EH (cell line): ENCODE results near the gene CBX4.

Experiments
- DNase-seq: peaks from one replicate; pipeline ENCODE4 v3.0.0-alpha.2; 2015; ENCODE audit warnings: low read depth

The CBX4 gene

DNA sequence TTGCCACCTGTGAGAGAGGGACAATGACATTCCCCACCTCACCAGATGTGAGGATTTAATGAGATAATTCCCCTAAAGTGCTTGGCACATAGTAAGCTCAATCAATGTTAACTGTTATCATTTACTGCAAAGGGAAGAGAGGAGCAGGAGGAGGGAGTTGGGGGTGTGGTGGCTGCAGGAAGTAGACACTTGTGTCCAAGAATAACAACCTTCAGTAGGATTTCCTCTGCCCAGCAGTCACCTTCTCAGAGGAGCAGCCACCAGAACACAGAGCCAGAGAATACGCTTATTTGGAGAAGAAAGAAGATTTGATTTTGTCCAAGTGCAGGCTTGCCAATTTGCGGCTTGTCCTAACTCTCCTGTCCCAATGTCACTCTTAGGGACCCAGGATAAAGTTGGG lies 10.2 kb downstream of the CBX4 start:
- peak; percentile 30 for DNase-seq

DNA sequence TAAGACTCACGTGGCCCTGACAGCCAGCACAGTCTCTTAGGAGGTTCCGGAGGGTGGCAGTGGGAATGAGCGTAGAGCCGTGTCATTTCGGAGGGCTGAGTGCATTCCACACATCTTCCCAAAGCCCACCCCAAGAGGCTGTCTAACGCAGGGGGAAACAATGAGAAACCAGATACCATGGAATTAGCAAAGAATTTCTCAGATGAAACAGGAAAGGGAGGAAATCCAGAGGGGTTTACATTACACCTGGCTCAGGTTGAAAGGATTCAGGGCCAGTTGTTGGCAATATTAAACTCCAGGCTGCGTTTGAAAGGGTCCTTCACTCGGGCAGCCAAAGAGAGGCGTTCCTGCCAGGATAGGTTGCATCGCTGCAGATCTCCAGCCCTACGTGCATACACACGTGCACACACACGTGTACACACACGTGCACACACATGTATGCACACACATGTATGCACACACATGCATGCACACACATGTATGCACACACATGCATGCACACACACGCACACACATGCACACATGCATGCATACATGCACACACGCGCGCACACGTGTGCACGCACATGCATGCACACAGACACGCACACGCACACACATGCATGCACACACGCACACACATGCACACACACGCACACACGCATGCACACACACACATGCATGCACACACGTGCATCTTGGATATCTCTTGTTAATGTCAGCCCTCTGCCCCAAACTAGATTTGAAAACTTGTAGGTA lies 12.2 kb downstream of the CBX4 start:
- no peak for DNase-seq

DNA sequence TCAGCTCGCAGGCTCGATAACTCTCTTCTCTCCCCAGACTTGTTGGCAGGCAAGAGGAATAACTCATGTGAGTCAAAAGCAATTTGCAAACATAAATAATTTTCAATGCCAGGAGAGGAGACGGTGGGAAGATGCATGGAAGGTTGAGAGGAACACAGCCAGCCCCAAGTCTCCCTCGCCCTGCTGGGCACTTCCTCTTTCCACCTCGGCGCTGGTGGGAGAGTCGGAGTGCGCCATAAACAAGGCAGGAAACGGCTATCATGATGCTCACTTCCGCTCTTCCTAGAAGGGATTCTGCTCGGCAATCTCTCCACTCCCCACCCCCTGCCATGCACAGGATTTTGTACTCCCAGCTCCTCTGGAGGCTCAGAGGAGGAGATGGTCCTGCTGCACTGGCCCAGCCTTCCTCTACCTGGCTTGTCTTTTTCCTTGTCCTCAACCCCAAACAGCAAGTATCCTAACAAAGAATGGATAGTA lies 13.0 kb downstream of the CBX4 start:
- no peak for DNase-seq

DNA sequence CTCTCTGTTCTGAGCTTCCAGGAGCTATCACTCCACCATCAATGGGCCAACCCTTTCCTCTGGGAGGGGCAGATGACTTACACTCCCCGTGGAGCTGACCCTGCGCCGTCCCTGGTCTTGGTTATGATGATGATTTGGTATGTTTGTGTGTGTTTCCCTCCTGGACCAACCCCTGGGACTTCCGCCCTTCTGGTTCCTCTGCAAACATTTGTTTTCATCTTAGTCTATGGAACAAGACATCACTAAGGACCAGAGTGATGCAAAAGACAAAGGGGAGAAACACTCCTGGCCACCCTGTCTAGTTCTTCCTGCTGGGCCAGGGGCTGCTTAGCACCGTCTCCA lies 13.7 kb downstream of the CBX4 start:
- no peak for DNase-seq

DNA sequence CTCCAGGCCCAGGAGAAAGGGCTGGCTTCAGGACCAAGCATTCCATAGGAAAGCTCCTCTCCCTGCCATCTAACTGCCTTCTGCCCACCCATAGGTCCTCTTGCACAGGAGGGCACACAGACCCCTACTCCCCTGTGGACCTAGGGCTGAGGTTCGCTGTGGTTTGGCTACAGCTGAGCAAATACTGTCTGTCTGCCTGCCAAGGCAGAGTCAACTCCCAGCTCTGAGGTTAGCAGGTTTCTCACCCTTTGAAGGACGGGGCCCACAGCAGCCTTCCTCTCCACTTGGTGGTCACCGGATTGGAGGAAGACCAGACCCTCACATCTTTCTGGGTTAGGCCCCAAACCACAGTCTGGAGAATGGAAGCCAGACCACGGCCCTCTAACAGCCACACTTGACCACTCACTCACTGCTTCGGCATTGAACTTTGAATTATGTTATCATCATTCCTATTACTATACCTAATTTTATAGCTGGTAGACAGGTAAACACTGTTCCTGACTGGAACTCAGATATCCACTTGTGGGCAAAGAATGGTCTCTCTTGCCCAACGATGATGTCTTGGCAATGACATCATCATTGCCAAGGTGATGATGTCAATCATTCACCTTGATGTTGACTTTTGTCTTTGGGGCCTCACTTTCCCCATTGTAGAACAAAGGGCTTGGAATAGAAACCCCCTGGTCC lies 14.2 kb downstream of the CBX4 start:
- no peak for DNase-seq

DNA sequence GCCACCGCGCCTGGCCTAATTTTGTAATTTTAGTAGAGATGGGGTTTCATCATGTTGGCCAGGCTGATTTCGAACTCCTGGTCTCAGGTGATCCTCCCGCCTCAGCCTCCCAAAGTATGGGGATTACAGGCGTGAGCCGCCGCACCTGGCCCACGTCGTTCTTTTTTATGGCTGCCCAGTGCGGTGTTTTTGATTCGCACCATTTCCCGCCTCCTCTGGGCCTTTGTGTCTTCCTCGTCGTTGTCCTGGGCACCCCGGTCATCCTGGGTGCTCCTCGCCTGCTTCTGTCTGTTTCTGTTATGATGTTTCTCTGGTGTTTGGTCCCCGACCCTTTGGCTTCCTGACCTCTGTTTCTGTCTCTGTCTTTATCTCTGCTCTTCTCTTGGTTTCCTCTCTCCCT lies 15.0 kb downstream of the CBX4 start:
- no peak for DNase-seq

DNA sequence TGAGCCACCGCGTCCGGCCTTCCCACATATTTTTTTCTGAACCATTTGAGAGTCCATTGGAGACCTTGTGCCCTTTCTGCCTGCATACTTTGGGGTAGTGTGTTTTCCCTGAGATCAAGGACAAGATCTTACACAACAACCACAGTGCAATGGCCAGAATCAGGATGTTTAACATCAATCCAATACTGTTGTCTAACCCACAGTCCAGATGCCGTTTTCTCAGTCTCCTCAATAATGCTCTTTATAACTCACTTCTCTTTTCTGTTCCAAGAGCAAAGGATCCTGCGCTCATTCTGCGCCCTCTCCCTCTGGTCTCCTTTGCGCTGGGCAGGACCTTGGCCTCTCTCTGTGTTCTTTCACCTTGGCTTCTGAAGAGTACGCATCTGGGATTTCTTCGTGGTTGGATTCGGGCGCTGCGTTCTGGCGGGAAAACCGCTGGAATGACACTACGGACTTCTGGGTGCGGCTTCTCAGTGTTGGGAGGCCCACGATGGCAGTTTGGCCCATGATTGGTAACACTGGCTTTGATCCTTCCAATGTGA lies 16.6 kb downstream of the CBX4 start:
- DNase-seq, result no peak

DNA sequence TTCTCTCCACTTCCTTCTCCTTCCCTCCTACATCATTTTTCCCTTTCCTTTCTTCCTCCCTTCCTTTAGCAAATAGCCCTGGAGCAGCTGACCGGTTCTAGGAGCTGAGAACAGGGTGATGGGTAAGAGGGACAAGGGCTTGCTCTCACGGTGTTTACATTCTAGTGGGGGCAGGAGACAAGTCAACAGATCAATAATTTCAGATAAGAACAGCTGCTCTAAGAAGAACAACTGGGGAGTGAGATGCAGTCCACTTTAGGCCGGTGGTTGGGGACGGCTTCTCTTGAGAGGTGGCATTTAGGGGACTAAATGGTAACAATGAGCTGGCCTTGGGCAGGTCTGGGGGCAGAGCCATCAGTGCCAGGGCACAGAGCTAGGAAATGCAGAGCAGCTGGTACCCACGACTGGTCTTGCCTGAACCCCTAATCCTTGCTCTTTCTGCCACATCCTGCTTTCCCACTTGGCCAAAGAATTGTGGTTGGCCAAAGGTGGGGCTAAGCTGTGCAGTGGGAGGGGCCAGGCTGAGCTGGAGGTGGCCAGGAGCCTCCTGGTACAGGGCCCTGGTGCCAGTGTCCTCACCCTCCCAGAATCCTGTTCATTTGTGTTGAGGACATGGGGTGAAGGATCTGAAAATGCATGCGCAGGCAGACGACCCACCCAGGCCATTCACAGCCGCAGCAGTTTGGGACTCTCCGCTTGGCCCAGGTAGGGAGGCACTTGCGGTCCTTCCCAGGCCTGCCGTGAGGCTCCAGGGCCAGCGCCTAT lies 17.7 kb downstream of the CBX4 start:
- no peak for DNase-seq

DNA sequence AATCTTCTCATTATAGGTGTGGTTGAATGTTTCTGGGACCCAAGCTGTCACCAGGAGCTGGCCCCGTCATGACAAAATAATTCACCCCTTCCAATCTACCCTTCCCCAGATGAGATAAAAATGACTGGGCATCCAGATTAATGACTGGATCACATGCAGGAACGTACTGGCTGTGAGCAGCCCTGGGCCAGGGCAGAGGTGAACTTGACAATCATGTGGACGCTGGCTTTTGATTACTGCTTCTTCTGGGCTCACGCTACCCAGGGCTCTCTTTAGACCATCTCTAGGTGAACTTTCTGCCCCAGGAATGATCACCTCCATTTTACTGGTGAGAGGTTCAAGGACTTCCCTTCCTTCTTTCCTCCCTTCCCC lies 18.3 kb downstream of the CBX4 start:
- DNase-seq, result no peak

DNA sequence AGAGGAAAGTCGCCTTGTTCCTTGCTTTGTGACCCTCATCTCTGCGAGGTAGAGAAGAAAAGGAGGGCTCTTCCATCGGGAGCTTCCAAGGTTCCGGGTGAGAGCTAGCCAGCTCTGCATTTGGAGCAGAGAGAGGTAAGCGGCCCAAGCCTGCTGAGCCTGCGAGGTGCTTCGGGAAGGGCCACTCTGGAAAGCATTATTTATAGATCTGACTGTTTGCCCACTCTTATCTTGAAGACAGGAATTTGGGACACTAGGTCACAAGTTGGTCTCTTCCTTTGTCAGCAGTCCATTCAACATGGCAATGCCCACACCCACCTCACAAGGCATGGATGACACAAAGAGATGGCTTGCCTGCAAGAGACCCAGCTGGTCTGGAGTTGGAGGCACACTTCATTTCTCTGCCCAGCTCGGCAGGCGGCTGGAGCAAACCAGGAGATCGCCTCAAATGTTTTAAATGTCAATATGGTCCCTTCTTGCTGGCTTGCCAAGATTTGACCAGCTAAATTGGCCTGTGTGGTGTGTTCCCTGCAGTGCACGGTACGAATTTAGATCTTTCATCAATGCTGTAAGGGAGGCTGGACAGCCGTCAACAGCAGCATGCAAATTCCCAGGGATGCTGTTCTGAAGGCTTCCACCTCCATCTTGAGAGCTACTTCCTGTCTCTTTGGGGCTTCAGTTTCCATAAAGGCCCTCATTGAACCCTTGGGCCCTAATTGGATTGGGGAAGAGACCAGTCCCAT lies 19.5 kb downstream of the CBX4 start:
- no peak for DNase-seq

DNA sequence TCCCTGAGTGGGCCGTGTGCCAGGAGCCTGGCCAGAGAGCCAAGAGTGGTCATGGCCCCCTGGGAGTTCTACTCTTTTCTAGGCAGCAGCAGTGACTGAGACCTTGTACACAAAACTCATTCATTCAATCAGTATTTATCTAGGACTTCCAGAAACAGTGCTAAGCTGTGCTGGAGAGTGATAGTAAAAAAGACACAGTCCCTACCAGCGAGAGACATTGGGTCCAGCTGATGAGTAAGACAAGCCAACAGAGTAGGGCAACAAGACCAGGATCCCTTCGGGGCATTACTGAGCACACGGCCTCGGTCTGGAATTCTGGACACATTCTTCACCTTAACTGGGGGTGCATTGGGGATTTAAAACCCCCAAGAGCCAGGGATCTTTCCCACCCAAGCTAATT lies 20.2 kb downstream of the CBX4 start:
- no peak for DNase-seq

DNA sequence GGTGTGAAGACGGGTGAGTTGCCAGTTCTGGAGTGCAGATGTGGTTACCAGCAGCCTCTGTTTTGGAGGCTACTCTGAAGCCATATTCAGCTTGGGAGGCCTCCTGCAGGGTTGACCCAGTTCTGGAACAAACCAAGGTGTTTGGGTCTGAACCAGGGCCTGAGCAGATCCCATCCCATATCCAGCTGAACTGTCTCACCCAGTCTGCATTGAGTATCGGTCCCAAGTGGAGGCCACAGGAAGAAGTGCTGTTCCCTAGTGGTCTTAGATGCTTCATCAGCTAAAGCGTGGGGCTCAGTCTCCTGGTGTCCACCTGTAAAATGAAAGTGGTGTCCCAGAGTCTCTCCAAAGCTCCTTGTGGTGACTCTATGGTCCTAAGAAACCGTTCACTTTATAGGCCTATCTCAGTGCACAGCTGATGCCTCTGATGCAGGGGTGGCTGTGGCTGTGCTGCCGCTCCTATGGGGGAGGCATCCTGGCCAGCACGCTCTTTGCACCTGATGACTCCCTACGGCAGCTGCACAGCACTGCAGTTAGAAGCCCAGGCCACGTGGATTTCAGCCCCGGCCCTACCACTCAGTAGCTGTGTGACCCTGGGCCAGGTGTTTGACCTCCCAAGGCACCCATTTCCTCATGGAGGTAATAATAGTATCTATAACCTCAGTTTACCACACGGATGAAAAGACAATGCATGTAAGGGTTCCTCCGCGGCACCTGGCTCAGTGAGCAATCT lies 21.0 kb downstream of the CBX4 start:
- no peak for DNase-seq

DNA sequence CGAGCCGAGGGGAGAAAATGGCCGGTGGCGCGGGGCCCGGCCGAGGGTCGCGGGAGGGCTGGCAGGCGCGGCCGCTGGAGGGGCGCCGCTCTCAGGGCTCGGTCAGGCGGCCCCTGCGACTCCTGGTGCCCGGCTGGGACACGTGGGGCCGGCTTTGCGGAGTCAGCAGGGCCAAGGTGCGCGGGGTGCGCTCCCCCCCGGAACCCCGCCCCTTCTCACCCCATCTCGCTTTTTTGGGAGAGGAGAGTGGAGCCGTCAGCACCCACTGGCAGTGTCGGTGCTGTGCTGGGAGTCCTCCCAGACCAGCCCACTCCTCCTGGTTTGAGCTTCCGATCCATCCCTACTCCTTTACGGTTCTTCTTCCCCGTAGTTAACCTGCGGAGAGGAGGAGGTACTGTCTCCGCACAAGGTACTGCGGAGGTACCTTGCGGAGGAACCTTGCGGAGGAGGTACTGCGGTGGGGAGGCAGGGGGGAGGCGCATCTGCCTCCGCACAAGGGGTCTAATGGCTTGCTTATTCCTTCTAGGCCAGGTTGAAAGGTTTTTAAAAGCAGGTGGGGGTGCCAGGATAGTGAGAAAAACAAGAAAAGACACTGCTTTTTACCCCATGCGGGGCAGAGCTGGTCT lies 23.3 kb downstream of the CBX4 start:
- DNase-seq, result no peak

DNA sequence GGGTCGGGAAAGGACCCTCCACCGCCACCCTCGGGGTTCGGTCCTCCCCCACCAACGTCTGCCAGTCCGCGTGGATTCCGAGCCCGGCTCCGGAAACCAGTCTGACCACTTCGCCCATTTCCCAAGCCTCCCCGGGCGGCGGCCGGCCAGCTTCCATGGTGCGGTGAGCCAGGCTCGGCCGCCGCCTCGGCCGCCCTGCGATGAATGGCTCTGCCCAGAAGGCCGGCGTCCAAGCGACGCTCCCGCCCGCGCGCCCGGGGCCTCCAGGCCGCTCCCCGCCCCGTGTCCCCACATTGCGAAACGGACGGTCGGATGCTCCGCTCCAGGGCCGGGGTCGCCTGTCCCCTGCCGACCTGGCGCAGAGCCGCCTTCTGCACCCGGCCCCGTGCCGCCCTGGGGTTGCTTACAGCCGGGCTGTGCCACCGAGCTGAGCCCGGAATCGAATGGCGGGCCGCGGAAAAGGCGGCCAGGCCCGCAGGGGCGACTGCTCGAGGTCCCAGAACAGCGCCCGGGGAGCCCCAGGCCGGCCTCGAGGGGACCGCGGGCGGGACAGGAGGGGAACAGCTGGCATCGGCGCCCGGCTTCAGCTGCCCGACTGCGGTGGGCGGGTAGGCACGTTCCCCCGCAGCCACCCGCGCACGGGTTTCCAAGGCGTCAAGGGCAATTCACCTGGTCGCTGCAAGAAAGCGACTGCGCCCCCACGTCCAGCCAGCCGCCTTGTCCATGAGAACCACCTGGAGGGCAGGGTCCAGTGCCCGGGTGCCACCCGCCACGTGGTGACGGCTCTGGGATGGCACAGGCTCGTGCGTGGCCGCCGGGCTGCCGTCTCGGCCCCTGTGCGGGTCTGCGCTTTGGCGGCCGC lies 24.0 kb downstream of the CBX4 start:
- peak; percentile 48 for DNase-seq

DNA sequence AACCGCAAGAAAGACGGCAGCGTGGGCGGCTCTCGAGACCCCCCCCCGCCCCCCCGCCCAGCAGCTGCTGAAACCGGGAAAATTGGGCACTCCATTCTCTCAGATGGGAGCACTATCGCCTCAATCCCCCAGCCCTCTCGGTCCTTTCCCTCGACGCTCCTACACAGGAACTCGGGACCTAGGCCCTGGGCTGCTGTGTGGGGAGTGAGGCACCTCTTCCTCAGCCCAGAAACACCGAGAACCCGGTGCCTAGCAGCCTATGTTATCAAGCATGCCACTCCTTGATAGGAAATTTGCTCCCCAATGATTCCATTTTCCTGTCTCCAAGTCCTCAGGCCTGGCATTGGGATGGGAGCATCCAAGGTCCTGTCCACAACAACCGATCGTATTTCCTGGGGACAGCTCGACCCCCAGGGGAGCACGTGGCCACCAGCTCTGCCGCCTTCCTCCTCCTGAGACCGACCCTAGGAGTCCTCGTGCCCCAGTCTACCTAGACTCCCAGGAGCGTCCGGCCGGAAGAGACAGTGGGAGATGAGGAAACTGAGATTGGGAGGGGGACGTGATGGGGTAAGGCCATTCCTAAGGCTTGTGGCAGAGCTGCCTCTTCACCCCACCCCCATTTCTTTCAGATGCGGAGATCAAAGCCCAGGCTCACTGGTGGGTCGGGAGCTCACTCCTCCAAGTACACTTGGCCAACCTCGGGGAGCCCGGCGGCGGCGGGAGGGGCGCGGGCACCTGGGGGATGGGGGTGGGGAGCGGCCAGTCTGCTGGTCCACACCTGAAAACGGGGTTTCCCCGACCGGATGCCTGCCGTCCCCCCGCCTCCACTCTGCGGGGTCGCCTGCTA lies 24.9 kb downstream of the CBX4 start:
- no peak for DNase-seq

DNA sequence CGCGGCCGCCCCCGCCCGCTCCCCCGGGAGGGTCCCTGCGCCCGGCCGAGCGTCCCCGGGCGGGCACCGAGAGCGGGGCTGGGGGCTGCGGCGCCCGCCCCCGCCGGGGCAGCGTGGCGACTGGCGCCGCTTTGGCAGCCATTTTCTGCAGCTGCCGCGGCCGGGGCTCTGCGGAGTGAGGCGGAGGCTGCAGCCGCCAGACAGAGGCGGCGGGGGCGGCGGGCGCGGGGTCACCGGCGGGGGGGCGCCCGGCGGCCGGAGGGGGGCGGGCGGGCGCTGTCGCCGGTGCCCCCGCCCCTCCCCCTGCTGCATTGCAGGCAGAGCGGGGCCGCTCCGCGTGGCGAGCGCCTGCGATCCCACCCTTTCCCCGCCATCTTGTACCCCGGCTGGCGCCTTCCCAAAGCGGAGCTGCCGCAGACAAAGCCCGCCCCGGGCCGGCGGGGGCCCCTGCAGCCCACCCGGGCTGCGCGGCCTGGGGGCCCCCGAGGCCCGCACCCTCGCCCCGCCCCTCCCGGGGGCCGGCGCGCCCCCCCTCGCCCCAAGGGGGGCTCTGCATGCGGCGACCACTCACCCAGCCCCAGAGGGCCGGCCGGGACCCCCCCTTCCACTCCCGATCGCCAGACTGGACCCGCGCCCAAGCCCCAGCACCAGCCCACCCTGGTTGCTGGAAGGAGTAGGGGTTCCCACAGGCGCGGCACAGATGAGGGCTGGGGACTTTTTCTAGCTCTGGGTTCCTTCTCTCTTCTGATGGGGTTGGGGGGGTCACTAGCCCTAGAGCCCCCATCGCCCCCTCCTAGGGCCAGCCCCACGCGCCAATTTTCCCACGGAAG lies 25.7 kb downstream of the CBX4 start:
- DNase-seq, result peak; percentile 20

DNA sequence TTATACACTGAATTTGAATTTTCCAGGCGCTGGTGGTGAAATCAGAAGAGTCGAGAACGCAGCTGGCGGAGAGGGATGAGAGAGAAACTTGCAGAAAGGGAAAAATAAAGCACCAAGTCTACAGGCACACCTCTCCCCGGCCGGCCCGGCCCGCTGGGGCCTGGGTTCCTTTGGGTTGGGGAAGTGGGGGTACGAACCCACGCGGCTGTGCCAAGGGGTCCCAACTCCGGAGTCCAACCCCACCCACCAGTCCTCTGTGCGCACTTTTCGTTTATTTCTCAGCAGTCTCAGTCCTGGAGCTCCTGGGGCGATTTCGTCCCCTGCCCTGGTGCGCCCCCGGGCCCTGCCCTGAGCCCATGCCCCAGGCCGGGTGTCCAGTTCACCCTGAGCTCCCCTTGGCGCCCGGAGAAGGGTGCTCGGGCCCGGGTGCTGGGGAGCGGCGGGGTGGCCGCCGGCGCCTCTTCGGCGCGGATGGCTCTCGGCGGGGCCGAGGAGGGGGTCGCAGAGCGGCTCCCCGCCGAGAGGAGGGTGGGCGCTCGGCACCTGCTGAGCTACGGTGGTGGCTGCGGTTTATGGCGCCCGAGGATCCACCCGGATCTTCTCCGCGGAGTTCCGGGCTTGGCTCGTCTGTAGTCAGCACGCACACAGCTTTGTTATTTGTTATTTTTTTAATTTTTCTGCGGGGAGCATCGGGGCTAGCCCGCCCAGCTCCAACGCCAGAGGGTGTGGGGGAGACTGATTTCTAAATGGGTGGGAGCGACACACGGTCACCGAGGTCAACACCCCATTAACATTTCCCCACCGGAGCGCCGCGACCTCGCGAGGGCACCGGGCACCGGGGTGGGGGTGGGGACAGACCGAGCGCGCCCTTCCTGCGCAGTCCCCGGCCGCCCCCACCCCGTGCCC lies 26.6 kb downstream of the CBX4 start:
- DNase-seq, result no peak
